Epidermal melanocyte (primary cell): ENCODE results near the gene IL12RB2.

Experiments used
- DNase-seq: peaks from one replicate; pipeline ENCODE4 v3.0.0; 2011; ENCODE audit warnings: low spot score; ENCODE audit not compliant: insufficient read length

The IL12RB2 gene

GRCh38 chr1:67312615-67313014 lies 4.9 kb downstream of the IL12RB2 start:
- no peak for DNase-seq

- peak; percentile 77 for DNase-seq
These were observed 6.4 kb downstream of the IL12RB2 start for GRCh38 chr1:67313934-67314671.

GRCh38 chr1:67314696-67315095 lies 7.0 kb downstream of the IL12RB2 start:
- no peak for DNase-seq

DNA sequence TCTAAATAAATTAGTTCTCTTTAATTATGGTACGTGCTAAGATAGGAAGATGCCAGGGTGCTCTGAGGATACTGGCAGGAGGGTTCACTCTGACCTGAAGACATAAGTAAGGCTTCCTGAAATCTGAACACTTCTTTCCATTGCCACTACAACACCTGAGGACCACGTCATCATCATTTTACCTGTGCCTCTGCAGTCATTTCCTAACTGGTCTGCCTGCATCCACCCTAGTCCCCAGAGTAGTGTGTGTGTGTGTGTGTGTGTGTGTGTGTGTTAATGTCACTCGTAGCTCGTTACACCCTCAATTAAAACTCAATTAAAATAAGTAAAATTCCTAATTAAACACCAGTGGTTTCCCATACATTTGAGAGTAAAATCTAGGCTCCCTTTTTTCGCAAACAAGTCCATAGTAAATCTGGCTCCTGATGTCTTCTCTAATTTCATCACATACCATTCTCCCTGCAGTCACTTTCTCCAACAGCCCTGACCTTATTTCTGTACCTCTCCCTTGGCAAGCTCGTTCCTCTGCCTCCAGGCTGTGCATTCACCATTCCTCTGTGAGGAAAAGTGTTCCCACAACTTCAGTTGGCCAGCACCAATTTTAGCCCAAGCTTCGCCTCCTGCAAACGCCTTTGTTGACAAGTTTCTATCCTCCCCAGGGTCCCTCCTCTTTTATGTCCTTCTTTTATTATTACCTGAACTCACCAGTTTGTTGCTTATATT lies 8.7 kb downstream of the IL12RB2 start:
- DNase-seq = no peak

DNA sequence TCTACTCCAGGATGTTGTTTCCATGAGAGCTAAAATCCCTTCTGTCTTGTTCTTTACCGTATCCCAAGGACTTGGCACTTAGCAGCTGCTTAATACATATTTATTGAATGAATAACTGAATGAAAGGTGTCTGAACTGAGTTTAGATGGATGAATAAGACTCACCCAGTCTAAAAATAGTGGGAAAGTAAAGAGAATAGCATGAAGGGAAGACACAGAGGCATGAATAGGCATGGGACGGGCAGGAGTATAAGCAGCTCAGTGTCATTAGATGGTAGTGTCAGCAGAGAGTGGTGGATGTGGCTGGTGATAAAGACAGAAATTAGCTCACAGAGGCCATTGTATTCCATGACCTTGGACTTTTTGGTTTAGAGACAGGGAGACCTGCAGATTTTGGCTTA lies 9.2 kb downstream of the IL12RB2 start:
- DNase-seq = no peak

GRCh38 chr1:67317803-67318202 lies 10.1 kb downstream of the IL12RB2 start:
- DNase-seq = no peak

DNA sequence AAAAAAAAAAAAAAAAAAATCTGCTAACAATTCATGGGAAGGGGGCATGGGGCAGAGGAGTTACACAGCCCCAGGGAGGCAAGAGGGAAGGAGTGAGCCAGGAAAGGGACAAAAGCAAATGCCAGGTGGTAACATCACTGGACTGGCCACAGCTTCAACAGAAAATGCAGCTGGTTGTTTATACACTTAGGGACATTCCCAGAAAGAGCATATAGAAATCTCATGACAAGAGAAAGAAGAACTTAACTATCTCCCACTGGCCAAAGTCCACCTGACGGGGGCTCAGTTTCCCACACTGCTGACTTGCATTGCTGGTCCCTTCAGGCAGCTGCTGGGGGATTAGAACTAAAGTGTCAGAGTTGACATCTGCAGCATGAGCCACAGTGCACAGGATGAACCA lies 14.8 kb downstream of the IL12RB2 start:
- no peak for DNase-seq

- DNase-seq = no peak
These were observed 15.4 kb downstream of the IL12RB2 start for GRCh38 chr1:67323087-67323486.

DNA sequence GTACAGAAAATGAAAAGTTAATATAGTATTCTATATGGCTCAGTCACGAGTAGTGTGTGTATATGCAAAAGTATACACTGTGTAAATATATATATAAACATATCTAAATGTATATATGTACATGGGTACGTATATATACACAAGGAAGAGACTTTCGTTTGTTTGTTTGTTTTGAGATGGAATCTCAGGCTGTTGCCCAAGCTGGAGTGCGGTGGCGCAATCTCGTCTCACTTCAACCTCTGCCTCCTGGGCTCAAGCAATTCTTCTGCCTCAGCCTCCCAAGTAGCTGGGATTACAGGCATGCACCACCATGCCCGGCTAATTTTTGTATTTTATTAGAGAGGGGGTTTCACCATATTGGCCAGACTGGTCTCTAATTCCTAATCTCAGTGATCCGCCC lies 16.4 kb downstream of the IL12RB2 start:
- DNase-seq = no peak

DNA sequence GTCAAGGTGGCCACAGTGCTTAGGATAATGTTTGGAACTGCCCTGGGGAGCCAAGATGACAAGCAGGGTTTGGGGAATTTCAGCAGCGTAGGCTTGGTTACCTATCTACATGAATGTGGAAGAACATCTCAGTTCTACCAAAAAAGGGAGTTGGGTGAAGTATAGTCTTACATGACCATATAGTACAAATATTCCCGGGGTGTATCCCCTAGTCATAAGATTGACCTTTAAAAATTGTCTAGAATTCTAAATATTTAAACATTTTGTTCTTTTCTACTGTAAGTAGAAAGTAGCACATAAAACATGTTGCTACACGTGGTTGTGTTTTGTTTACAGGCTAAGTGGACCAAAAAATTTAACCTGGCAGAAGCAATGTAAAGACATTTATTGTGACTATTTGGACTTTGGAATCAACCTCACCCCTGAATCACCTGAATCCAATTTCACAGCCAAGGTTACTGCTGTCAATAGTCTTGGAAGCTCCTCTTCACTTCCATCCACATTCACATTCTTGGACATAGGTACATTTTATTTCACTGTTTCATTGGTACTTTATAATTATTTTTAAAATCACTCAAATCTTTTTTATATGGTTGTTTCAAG lies 20.3 kb downstream of the IL12RB2 start:
- no peak for DNase-seq

- DNase-seq = no peak
These were observed 25.2 kb downstream of the IL12RB2 start for GRCh38 chr1:67332653-67333529.

DNA sequence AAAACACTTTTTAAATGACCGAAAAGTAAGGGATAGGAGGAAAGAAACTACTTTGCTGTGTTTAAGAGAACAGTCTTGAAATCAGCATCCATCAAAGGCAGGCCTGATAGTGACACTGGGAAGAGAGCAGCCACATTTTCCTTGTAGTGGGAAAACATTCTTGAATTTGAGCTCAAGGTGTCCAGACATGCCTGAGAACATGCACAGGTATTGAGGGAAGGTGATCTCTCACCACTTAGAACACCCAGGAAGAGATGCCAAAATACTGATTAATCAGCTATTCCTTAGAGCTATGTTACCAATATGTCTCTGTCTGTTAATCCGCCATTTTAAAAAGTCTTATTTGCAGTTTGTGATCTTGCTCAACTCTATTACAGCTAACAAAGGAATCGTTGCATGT lies 25.9 kb downstream of the IL12RB2 start:
- DNase-seq = no peak

DNA sequence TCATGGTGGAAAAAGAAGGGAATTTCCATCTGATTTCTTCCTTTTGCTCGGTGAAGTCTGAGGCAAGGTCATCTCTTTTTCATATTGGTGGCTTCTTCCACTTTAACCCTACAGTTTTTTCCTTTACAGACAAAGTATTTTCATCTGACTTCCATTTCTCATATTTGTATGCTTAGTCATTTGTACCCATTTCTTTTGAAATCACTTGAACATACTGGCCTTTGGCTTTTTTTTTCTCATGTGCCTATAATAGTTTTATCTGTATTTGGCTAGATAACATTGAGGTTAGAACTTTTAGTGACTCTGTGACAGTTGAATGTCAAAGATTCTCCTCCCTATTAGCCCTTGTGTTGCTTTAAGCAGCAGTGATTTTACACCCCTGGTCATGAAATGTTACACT lies 27.7 kb downstream of the IL12RB2 start:
- DNase-seq = no peak

DNA sequence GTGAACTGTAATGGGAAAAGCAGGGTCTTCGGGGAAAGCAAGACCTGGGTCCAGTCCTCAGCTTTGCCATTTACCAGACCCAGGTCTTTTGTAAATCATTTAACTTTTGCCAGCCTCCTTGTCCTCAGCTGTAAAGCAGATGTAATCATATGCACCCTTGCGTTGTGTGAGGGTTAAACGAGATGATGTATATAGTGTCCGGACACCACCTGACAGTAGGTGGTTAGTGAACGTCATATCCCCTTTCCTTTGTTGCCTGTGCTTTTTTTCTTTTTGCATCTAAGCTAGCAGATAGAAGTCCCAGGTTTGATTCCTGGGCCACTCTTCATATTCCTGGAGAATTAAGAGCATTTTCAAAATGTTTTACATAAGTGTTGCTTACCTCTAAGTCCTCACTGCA lies 28.5 kb downstream of the IL12RB2 start:
- no peak for DNase-seq

- DNase-seq = no peak
These were observed 29.1 kb downstream of the IL12RB2 start for GRCh38 chr1:67336783-67337182.

- no peak for DNase-seq
These were observed 31.0 kb downstream of the IL12RB2 start for GRCh38 chr1:67338642-67339041.

- no peak for DNase-seq
These were observed 32.1 kb downstream of the IL12RB2 start for GRCh38 chr1:67339623-67340343.

DNA sequence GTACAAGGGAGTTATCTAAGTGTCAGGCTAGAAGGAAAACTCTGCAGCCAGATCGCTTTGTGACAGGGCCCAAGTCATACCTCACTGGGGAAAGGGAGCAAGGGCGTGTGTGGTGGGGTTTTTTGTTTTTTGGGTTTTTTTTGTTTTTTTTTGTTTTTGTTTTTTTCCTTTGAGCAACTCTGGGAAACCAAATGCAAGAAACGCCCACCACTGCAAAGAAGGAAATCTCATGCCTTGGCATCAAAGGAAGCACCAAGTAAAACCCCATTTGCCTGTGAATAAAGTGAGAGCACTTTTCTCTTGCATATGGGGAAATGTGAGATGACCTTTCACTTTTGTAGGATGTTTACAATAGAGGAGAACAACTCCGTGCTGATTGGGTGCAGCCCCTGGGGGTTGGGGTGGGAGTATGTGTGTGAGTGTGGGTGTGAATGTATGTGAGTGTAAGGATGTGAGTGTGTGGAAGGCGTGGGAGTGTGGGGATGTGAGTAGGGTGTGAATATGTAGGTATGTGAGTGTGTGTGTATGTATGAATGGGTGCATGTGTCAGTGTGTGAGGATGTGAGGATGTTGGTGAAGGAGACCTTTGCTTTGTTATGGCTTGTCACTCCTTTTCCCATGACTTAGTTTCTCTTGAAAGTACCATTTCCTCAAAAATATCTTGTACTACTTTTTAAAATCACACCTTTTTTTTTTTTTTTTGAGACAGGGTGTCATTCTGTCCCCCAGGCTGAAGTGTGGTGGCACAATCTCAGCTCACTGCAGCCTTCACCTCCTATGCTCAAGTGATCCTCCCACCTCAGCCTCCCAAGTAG lies 34.6 kb downstream of the IL12RB2 start:
- no peak for DNase-seq

GRCh38 chr1:67345556-67345955 lies 37.9 kb downstream of the IL12RB2 start:
- DNase-seq = no peak

GRCh38 chr1:67346982-67347381 lies 39.3 kb downstream of the IL12RB2 start:
- DNase-seq = no peak
